Measurements from ENCODE around the gene TMEM221. TPM values are rescaled to one million over a fixed set of nuclear protein-coding genes. Genes with fewer than 3 reads are reported as not detected.
A peak's percentile ranks its signal among the peaks of the same experiment; 100 is the strongest.

TMEM221 gene
- total and polyA plus RNA-seq, 9 of the 15 experiments (the other 6 are each of a cell fraction or from before 2014, with no cell fraction given): 0.06 to 0.35 TPM; not detected in 7

- ATAC-seq (no peak; the same call in 2 of the 3 replicates), FAIRE-seq (peak; percentile 66), DNase-seq (ENCODE audit: extremely low read depth in 1 of 4, low spot score in 3 of 4) (peak; percentile 71 to 85 (median 72))
- no peak overlapping the region for H3K4me3 ChIP-seq
- intact Hi-C loops (cut with micrococcal nuclease): no loop called here
- no peak overlapping the region for H2AFZ ChIP-seq (ENCODE audit: low read depth, low read length)
- CTCF ChIA-PET (ENCODE audit: low intra/inter-chr PET ratio): interaction anchor here (0.7 kb wide), 1 partner anchor 598 kb away, joined by 3 read pairs; no protein-coding TSS in a partner anchor
- H3K36me3 ChIP-seq (ENCODE audit: control insufficient read depth, insufficient read depth, low read length): peaks cover 45% of the 10 kb centered on the region; the same call in 2 of the 3 replicates
- in situ Hi-C loops (cut with MboI): loop anchor here (5.0 kb wide), 1 partner anchor 68 kb away; no protein-coding TSS in a partner anchor
- 18% methylated on average over 3 of the region's 8 CpGs for WGBS (ENCODE audit: insufficient coverage, low coverage, missing lambda C conversion rate)
- peaks cover 21% of the 10 kb centered on the region for H3K79me2 ChIP-seq (ENCODE audit: control insufficient read depth, insufficient read depth, low read length)
- H3K27ac ChIP-seq (ENCODE audit: extremely low read depth, low read depth, low read length): peak overlapping the region; percentile 50; the same call in 1 of the 3 replicates
- no peaks in the 10 kb centered on the region for H3K27me3 ChIP-seq (ENCODE audit: control insufficient read depth in 2 of 2, insufficient read depth in 2 of 2, low read length in 2 of 2)
- H4K20me1 ChIP-seq (replicated peaks; ENCODE audit: control insufficient read depth, insufficient read depth, low read length): 0 out of 2 replicates have a peak, but pooled peaks cover 3% of the 10 kb centered on the region
- peaks cover 21 to 41% of the 10 kb centered on the region in 2 experiments; a peak in 4 of 5 replicates for H3K4me1 ChIP-seq (replicated peaks in 1 of 2; ENCODE audit: control insufficient read depth in 2 of 2, insufficient read depth in 2 of 2, low read length in 2 of 2)
- no peaks in the 10 kb centered on the region for H3K9me1 ChIP-seq (ENCODE audit: control insufficient read depth, insufficient read depth, low read length)
- BruUV-seq (replicated peaks): no TSS peak
- peak overlapping the region in 1 of 2 experiments; percentile 86; a peak in 1 of 4 replicates for H3K9ac ChIP-seq (ENCODE audit: insufficient read depth in 1 of 2, low read depth in 2 of 2, low read length in 2 of 2)
- H3K4me2 ChIP-seq (ENCODE audit: insufficient read depth, low read length): peak overlapping the region; percentile 42; the same call in 1 of the 2 replicates
- POLR2A ChIA-PET: interaction anchor here (0.6 to 0.7 kb wide), 2 partner anchors 52 to 104 kb away, joined by 4 read pairs; no protein-coding TSS in a partner anchor
- no peaks in the 10 kb centered on the region for H3K9me3 ChIP-seq (replicated peaks; ENCODE audit: control insufficient read depth, insufficient read depth, low read depth, low read length)
- TF ChIP-seq BHLHE40 (IDR thresholded peaks at IDR 0.05; ENCODE audit: low read length): peak; percentile 19; the same call in 1 of the 2 replicates
- TF ChIP-seq MAZ (CRISPR knock-in tag; conservative IDR thresholded peaks at IDR 0.05 in 1 of 2, IDR thresholded peaks at IDR 0.05 in 1 of 2): peak in 1 of 2 experiments; percentile 31; a peak in 1 of 4 replicates
- TF ChIP-seq CBFA2T2 (conservative IDR thresholded peaks at IDR 0.05): peak; percentile 12; the same call in 1 of the 2 replicates
- no peak for TF ChIP-seq ZFP91 (CRISPR knock-in tag; IDR thresholded peaks at IDR 0.05)
- no peak for TF ChIP-seq POLR2AphosphoS5 (IDR thresholded peaks at IDR 0.05; ENCODE audit: control insufficient read depth, insufficient read depth, low read depth, low read length)
- TF ChIP-seq USF1 (CRISPR knock-in tag; IDR thresholded peaks at IDR 0.05): peak; percentile 79
- no peak for TF ChIP-seq CEBPZ (IDR thresholded peaks at IDR 0.05; ENCODE audit: borderline replicate concordance, low read depth, low read length)
- no peak for TF ChIP-seq EZH2 (IDR thresholded peaks at IDR 0.05; ENCODE audit: borderline replicate concordance, low read depth, low read length)
- no peak for TF ChIP-seq NR0B1 (IDR thresholded peaks at IDR 0.05; ENCODE audit: partially characterized antibody)
- TF ChIP-seq ZC3H11A (IDR thresholded peaks at IDR 0.05; ENCODE audit: low read depth, low read length): no peak
- TF ChIP-seq TCF3 (CRISPR knock-in tag; IDR thresholded peaks at IDR 0.05): peak; percentile 49; the same call in 1 of the 2 replicates
- TF ChIP-seq KLF16 (IDR thresholded peaks at IDR 0.05): peak; percentile 41; the same call in 1 of the 2 replicates
- peak; percentile 75 for TF ChIP-seq ARID1B (IDR thresholded peaks at IDR 0.05)
- TF ChIP-seq HDAC2 (IDR thresholded peaks at IDR 0.05): peak; percentile 81
Observed at GRCh38 chr19:17398902-17399527, 49.5 kb downstream of the TMEM221 start.

All from K562 (cell line).